NCI-H345 treated with DMSO at 0.1 percent for 48 hours (cell line): ENCODE measurements around the gene DNAJC16.
A peak's percentile ranks its signal among the peaks of the same experiment; 100 is the strongest.
"Not testable (repeated sequence)": the region's sequence is repeated elsewhere in the genome, so short reads cannot be mapped to it uniquely, and the experiment has no call there.

ENCODE experiments used
- DNase-seq: peaks from one replicate; lab custom pipeline; 2025; ENCODE audit not compliant: unreplicated experiment; lab: John Stamatoyannopoulos, UW

The DNAJC16 gene

DNA sequence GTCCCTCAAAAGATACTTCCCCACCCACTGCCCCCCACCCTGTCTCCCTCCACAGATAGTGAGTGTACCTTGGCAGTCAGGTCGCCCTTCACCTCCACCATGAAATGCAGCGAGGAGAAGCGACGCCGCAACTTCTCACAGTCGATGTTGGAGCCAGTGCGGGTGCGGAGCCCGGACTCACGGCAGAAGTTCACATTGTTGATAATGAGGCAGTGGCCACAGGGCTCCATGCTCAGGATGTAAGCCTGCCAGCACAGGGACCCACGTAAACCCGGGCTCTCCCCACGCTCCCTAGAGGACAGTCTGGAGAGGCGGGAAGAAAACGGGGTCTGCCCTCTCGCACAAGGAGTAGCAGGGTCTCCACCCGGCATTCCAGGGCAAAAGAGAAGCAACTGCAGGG lies 19.8 kb upstream of the DNAJC16 start:
- no peak for DNase-seq

DNA sequence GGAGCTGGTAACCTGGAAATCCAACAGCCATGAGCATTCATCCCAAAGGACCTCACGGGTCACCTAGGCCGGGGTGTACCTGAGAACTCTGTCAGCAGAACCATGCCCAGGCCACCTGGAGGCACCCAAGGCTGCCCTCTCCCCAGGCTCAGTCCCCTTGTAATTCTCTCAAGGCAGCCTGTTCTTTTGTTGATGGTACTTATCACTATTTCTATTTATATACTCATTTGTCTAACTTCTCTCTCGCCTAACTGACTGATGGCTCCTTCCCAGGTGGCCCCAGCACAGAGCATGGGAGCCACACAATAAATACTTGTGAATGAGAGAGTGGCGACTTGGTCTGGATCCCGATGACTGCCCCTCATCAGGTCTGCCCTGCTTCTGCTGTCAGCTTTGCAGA lies 19.4 kb upstream of the DNAJC16 start:
- DNase-seq = no peak

DNA sequence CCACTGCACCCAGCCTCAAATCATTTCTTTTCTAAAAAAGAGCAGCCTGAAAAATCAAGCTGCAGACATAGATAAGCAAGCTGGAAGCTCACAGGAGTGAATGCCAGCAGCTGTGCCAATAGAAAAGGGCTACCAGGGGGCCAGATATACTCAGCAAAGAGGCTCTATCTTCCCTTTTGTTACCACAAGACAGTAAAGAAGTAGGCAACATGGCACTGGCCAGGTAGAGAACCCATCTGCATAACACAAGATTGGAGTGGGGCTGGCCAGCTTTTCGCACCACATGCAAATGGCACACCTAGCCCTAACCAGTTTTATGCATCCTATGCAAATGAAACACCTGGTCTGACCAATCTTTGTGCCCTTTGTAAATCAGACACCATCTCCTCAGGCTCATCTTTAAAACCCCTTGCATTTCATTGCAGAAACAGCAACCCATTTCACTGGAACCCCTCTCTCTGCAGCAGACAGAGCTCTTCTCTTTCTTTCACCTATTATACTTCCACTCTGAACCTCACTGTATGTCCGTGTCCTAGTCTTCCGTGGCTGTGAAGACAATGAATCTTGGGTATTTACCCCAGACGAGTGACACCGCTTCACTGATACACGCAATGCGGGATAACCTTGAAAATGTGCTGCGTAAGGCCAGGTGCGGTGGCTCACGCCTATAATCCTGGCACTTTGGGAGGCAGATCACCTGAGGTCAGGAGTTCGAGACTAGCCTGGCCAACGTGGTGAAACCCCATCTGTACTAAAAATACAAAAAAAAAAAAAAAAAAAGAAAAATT lies 17.8 kb upstream of the DNAJC16 start:
- DNase-seq = no peak

DNA sequence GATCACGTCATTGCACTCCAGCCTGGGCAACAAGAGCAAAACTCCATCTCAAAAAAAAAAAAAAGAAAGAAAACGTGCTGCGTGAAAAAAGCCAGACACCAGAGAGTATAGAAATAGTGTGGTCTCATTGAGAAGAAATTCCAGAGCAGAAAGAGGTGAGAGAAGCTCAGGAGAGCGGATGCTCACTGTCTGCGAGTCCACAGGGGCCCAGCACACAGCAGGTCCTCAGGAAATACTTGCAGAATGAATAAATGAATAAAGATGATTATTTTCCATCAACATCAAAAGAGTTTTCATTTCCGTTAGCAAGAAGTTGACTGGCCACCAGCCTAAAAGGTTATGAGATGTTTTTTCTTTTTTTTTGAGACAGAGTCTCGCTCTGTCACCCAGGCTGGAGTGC lies 17.1 kb upstream of the DNAJC16 start:
- DNase-seq = no peak

DNA sequence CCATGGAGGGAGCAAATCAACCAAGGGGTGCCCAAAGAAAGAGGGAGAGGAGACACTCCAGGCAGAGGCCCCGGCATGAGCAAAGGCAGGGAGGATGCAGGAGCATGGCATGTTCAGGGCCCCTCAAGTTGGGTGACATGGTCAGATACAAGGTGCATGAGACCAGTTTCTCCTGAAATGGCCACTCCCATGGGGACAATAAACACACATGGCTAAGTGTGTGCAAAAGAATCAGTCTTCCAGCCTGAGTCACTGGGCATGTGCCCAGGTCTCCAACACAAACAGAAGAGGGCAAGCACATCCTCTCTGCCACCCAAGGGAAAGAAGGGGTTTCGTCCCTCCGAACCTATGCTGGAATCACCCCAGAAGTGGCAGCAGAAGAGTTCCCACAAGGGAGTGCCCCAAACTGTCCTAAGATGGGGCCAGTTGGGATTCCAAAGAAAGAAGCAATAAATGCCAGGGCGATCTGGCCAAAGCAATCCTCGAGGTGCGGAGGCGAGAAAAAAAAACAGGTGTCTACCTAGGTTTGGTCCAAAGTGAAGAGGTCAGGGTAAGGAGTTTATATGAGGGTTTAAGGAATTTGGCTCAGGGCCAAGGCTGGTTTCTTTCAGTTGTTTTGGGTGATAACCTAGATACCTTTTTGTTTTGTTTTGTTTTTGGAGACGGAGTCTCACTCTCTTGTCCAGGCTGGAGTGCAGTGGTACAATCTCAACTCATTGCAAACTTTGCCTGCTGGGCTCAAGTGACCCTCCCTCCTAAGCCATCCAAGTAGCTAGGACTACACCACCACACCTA lies 15.8 kb upstream of the DNAJC16 start:
- no peak for DNase-seq

DNA sequence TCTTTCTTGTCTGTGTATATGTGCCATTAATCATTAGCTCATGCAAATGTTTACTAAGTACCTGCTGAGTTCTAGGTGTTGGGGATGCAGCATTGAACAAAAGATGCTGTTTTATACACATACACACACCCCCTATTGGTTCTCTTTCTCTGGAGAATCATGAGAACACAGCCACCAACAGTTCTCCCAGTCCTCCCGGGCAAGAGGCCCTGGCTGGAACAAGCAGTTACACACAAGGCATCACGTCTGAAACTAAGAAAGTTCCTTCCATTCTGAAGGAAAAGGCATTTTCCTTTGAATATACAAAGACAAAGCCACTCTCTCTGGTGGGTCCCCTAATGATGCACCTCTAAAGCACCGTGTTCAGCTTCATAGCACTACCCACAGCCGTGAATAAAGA lies 13.5 kb upstream of the DNAJC16 start:
- DNase-seq = no peak

DNA sequence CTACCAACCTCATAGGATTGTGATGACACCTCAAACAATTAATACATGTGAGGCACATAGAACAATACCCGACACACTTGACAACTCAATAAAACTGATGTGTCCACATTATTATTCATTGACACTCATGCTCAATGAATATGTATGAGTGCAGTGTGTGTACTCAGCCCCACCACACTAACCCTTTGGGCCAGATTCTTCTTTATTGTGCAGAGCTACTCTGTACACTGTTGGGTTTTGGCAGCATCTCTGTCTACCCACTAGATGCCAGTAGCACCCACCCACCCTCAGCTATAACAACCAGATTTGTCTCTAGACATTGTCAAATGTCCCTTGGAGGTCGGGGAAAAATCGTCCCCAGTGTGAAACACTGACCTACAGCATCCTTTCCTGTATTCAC lies 12.7 kb upstream of the DNAJC16 start:
- no peak for DNase-seq

DNA sequence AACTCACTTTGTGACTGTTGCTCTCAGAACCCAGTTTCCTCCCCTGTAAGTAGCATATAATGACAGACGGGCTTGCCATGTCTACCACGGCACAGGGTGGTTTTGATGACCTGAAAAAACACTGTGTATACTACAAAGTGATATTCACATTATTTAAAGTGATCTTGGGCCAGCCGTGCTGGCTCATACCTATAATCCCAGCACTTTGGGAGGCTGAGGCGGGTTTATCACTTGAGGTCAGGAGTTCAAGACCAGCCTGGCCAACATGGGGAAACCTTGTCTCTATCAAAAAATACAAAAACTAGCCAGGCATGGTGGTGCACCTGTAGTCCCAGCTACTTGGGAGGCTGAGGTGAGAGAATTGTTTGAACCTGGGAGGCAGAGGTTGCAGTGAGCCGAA lies 12.1 kb upstream of the DNAJC16 start:
- not testable (repeated sequence) for DNase-seq

DNA sequence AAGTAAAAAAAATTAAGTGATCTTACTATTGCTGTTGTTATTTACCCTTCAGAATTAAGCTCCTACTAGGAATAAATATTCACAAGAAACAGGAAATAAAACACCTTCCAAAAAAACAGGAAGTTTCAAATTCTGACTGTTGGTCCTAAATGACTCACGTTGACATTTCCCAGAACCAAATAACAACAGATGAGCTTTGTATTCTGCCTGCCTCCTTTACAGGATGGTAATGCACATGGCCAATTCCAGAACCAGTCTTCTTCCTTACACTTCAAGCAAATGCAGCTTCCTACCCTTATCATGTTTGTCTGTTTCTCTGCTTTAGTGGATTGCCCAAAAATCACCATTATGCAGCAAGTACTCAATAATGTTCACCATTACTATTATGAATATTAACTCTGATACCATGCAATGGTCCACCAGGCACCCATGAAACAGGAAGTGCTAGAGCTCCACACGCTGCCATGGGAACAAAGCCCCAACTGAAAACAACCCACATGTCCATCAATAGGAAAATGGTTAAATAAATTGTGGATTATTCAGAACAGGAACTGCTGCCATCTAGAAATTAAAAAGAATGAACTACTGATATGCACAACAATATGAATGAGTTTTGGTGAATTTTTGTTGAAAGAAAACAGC lies 11.5 kb upstream of the DNAJC16 start:
- DNase-seq = no peak

DNA sequence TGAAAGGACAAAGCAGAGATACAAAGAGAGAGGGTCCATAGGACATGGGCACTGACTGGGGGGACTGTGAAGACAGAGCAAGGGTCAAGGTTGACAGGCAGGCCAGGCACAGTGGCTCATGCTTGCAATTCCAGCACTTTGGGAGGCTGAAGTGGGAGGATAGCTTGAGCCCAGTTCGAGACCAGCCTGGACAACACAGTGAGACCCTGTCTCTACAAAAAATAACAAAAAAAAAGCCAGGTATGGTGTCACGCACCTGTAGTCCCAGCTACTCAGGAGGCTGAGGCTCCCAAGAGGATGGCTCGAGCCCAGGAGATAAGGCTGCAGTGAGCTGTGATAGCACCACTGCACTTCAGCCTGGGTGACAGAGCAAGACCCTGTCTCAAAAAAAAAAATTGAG lies 7.0 kb upstream of the DNAJC16 start:
- DNase-seq = no peak

DNA sequence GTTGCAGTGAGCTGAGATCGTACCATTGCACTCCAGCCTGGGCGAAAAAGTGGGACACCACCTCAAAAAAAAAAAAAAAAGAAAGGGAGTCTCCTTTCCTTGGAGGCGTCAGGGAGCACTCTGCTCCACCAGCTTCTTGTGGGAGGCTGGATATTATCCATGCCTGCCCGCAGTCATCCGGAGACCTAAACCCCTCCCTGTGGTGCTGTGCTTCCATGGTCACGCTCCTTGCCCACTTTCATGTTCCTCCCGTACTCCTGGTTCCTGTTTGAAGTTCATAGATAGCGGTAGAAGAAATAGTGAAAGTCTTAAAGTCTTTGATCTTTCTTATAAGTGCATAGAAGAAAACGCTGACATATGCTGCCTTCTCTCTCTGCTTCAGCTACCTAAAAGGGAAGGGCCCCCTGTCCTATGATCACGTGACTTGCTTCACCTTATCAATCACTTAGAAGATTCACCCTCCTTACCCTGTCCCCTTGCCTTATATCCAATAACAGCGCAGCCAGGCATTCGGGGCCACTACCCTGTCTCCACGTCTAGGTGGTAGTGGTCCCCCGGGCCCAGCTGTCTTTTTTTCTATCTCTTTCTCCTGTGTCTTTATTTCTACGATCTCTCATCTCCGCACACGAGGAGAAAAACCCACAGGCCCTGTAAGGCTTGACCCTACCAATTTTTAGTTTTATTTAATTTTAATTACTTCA lies 5.3 kb upstream of the DNAJC16 start:
- DNase-seq = not testable (repeated sequence)

DNA sequence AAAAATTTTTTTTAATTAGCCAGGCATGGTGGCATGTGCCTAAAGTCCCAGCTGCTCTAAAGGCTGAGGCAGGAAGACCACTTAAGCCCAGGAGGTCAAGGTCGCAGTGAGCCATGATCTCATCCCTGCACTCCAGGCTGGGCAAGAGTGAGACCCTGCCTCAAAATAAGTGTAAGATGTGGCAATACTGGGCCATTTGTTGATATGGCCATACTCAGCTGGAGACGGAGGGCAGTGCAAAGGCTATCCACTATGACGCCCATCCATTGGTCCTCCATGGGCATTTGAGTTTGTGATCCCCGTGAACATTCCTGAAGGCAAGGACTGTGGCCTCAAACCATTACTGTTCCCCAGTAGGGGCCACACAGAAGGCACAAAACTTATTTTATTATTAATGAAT lies 4.1 kb upstream of the DNAJC16 start:
- DNase-seq = no peak

DNA sequence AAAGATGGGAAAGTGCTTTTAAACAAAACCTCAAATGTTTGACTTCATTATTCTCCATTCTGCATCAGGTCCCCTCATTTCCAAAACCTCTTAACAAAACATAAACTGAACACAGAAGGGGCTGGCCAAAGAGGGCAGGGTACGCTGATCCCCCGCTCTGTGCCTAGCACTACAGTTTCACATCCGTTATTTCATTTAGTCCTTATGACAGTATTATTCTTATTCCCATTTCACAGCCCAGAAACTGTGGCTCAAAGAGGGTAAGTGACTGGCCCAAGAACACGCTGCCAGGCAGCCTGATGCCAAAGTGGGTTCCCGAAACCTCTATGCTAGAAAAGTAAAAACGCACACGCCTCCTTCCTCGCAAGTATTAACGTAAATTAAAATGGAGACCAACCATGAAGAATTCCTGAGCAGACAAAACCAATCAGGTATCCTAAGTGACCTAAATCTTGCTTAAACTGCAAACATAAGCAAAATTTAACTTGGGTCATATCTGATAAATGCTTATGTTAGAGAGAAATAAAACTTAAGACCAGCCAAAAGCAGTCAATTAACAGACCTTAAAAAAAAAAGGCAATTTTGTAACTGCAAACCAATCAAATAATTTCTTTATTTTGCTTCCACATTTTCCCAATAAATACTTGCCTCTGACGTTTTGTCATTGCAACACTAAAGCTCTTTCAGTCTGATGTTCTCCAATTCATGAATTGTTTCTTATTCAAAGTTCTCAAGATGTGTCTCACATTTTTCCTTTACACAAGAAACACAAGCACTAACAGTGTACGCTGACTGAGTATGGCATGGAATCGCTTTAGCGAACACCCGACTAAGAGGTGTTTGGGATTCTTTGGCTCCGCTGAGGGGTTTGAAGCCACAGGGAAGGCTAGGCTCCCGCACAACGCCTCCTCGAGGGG lies 3.3 kb upstream of the DNAJC16 start:
- DNase-seq = peak; percentile 26

DNA sequence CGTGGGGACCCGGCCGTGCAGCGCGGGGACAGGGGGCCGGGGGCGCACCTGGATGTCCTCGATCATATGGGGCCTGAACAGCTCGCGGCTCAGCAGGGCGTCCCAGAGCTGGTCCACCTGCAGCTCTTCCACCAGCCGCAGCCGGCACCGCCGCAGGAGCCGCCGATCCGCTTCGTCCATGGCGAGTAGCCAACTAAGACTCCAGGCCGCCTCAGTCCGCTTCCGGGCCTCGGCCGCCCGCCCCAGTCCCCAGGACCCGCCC lies 2.7 kb upstream of the DNAJC16 start, which contains the start of gene CASP9:
CASP9 (minus strand) TSS at position 195 of the 262 bp plus-strand sequence; CDS start at position 180, 15 bp downstream.
- DNase-seq = no peak

DNA sequence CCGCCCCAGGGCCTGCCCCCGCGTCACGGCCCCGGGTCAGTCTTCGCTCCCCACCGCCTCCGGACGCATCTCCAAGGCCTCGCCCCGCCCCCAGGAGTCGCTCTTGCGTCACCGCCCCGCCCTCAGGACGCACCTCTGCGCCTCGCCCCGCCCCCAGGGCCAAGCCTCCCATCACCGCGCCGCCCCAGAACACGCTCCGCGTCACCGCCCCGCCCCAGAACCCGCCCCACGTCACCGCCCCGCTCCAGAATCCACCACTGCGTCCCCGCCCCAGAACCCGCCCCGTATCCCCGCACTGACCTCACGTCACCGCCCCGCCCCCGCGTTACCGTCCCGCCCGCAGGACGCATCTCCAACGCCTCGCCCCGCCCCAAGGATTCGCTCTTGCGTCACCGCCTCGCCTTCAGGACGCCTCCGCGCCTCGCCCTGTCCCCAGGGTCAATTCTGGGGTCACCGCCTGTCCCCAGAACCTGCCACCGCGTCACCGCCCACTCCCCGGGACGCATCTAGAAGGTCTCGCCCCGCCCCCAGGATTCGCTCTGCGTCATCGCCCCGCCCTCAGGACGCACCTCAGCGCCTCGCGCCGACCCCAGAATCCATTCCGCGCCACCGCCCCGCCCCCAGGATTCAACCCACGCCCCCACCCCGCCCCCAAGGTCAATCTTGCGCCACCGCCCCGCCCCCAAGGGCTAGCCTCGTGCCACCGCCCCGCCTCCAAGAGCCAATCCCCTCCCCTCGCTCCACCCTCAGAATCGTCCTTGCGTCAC lies 2.2 kb upstream of the DNAJC16 start:
- DNase-seq = peak; percentile 98

DNA sequence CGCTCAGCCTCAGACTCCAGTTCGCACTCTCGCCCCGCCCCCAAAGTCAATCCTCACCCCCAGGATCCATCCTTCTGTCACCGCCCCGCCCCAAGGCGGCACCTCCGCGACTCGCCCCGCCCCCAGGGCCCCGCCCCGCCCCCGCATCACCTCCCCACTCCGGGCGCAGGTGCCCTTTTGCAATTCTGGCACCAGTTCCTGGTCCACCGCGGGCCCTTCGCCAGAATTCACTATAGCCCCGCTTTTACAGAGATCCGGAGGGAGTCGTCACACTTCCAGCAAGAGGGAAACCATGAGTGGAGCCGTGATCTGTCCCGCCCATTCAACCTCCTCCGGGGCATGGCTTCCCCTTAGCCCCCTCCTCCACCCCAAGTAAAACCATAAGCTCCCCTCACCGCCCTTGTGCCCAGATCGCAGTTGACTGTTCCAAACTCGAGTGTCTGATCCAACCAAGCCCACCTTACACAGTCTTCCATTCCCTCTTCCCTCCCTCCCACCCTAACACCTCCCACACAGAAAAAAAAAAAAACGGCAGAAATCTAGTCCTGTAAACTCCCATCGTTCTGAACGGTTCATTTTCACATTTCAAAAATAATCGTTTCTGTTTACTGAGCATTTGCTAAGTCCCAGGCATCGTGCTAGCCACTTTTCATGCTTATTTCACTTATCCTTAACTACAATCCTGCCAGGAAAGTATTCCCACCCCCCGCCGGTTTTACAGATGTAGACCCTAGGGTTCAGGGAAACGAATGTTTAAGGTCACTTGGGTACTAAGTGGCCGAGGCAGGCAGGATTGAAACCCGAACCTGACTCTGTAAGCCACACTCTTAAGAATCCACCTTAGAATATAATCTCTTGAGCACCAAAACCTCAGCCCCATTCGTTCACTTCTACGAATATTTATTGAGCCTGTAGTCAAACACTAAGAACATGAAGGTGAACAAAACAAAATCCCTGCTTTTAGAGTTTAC lies 1.3 kb upstream of the DNAJC16 start:
- DNase-seq = peak; percentile 37

DNA sequence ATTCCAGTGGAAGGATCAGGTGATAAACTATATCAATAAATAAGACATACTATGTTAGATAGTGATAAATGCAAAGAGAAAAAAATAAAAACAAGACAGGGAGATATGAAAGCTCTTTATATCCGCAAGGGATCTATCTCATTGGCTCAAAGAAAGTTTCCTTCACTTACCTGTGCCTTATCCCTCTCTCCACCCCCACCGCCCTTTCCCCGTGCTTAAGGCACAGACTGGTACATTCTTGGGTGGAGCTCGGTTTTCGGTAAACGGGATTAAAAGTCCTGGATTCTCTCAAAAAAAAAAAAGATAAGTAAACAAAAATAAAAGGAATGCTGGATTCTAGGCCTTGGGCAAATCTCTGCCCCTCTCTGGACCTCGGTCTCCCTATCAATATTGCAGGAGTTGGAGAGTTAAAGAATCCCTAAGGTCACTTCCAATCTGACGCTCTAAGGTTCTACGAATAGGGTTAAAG lies 593 bp upstream of the DNAJC16 start:
- DNase-seq = no peak

DNA sequence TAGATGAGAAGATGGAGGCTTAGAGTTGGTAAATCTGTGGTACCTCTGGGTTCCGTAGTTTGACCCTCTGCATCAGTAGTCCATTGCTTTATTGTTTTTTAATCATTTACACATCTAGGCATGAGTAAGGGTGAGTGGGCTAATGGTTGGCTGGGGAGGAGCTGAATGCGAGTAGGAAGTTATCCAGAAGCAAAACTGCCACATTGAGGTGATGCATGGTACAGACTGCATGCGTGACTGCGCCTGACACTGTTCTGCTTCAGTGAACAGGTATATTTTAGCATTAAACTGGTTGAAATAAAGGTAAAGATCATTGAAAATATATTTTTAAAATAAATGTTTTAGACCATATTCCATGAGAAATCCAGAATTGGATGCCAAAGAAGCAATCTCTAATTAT lies 4.4 kb downstream of the DNAJC16 start:
- DNase-seq = no peak
